ENCODE data around the gene FADS1.

The FADS1 gene

GRCh38 chr11:61827571-61828378, 11.0 kb upstream of the FADS1 start, which contains the start of gene FADS2:
TSS of gene FADS2 (plus strand) at chr11:61828300. CDS start at chr11:61828391, 91 bp downstream.
- H3K4me3 ChIP-seq (ENCODE audit: low read depth, low read length) = peak within 1 kb of the TSS; percentile 90

- peak overlapping the region; percentile 90 for H3K4me3 ChIP-seq (ENCODE audit: low read depth, low read length)
Observed at GRCh38 chr11:61826930-61827570, 10.2 kb upstream of the FADS1 start.

- H3K4me3 ChIP-seq (ENCODE audit: low read depth, low read length) = no peak overlapping the region
Observed at GRCh38 chr11:61820174-61820573, 3.4 kb upstream of the FADS1 start.

GRCh38 chr11:61817471-61818202, 834 bp upstream of the FADS1 start:
- H3K4me3 ChIP-seq (ENCODE audit: low read depth, low read length) = peak overlapping the region; percentile 91

- peak overlapping the region; percentile 91 for H3K4me3 ChIP-seq (ENCODE audit: low read depth, low read length)
Observed at GRCh38 chr11:61815790-61816735, 740 bp downstream of the FADS1 start.

- H3K4me3 ChIP-seq (ENCODE audit: low read depth, low read length) = peak overlapping the region; percentile 91
Observed at GRCh38 chr11:61814958-61815789, 1.6 kb downstream of the FADS1 start.

- peak overlapping the region; percentile 10 for H3K4me3 ChIP-seq (ENCODE audit: low read depth, low read length)
Observed at GRCh38 chr11:61814247-61814957, 2.4 kb downstream of the FADS1 start.

GRCh38 chr11:61812736-61813411, 3.9 kb downstream of the FADS1 start:
- H3K4me3 ChIP-seq (ENCODE audit: low read depth, low read length) = no peak overlapping the region

GRCh38 chr11:61811831-61812230, 5.0 kb downstream of the FADS1 start:
- H3K4me3 ChIP-seq (ENCODE audit: low read depth, low read length) = no peak overlapping the region

GRCh38 chr11:61810671-61811175, 6.1 kb downstream of the FADS1 start:
- H3K4me3 ChIP-seq (ENCODE audit: low read depth, low read length) = no peak overlapping the region

- no peak overlapping the region for H3K4me3 ChIP-seq (ENCODE audit: low read depth, low read length)
Observed at GRCh38 chr11:61806785-61807184, 10.0 kb downstream of the FADS1 start.

- peak overlapping the region; percentile 4 for H3K4me3 ChIP-seq (ENCODE audit: low read depth, low read length)
Observed at GRCh38 chr11:61805146-61805545, 11.7 kb downstream of the FADS1 start.

GRCh38 chr11:61803889-61804647, 12.7 kb downstream of the FADS1 start:
- H3K4me3 ChIP-seq (ENCODE audit: low read depth, low read length) = no peak overlapping the region

- H3K4me3 ChIP-seq (ENCODE audit: low read depth, low read length) = no peak overlapping the region
Observed at GRCh38 chr11:61802605-61803004, 14.2 kb downstream of the FADS1 start.

GRCh38 chr11:61800331-61801281, 16.2 kb downstream of the FADS1 start:
- H3K4me3 ChIP-seq (ENCODE audit: low read depth, low read length) = no peak overlapping the region

GRCh38 chr11:61799665-61800284, 17.0 kb downstream of the FADS1 start:
- H3K4me3 ChIP-seq (ENCODE audit: low read depth, low read length) = no peak overlapping the region
